ENCODE data around the gene MRPL27.

GRCh38 chr17:50370052-50370451 is 2.9 kb downstream of the MRPL27 start:
- no peak for TF ChIP-seq CTCF (IDR thresholded peaks at IDR 0.05)
- no peak for TF ChIP-seq POLR2A (IDR thresholded peaks at IDR 0.05)
